Keratinocyte (primary cell): ENCODE measurements around the gene TPD52L1. TPM values are rescaled to one million over a fixed set of nuclear protein-coding genes. Genes with fewer than 3 reads are reported as not detected.

ENCODE experiments used
- DNase-seq: peaks from one replicate; pipeline ENCODE4 v3.0.0-alpha.2; 2011; ENCODE audit warnings: low read depth, missing footprints, low spot score
- FAIRE-seq: peaks from 2 replicates; lab custom pipeline; 2011; peaks lifted over from hg19 to GRCh38; lab: Jason Lieb, UNC
- H2AFZ ChIP-seq: 2 replicates; pipeline ENCODE4 v1.6.0; 2012; ENCODE audit warnings: low read length, control low read depth, inconsistent platforms; ENCODE audit not compliant: control insufficient read depth
- H3K27ac ChIP-seq: 2 replicates; pipeline ENCODE4 v1.5.1; 2011; ENCODE audit warnings: low read length; ENCODE audit not compliant: control insufficient read depth, insufficient read depth
- H3K27me3 ChIP-seq: 3 replicates; pipeline ENCODE4 v1.6.0; 2011; ENCODE audit warnings: low read length; ENCODE audit not compliant: control insufficient read depth, insufficient read depth; ENCODE audit errors: extremely low read depth
- H3K36me3 ChIP-seq, 2 experiments: 2 replicates in 1 of 2; 3 replicates in 1 of 2; pipeline ENCODE4 v1.5.1; 2011; ENCODE audit warnings: low read length in 2 of 2, mild to moderate bottlenecking in 1 of 2; ENCODE audit not compliant: control insufficient read depth in 2 of 2, insufficient read depth in 2 of 2; ENCODE audit errors: extremely low read depth in 1 of 2
- H3K4me1 ChIP-seq: 3 replicates; pipeline ENCODE4 v1.5.1; 2011; ENCODE audit warnings: low read length; ENCODE audit not compliant: control insufficient read depth, insufficient read depth; ENCODE audit errors: extremely low read depth
- H3K4me2 ChIP-seq: 3 replicates; pipeline ENCODE4 v1.6.0; 2011; ENCODE audit warnings: low read depth, low read length; ENCODE audit not compliant: control insufficient read depth, insufficient read depth; ENCODE audit errors: extremely low read depth
- H3K4me3 ChIP-seq, 3 experiments: fragments of 200-600 bp in 1 of 3; sonication (generic) in 1 of 3; 2 replicates in 2 of 3; 3 replicates in 1 of 3; pipeline ENCODE4 v1.5.1; 2011 to 2016; ENCODE audit warnings: low read length in 3 of 3, mild to moderate bottlenecking in 3 of 3, control low read depth in 2 of 3, inconsistent platforms in 1 of 3, low read depth in 1 of 3, mixed read lengths in 1 of 3, mixed run types in 1 of 3, moderate library complexity in 1 of 3; ENCODE audit not compliant: control insufficient read depth in 2 of 3, insufficient read depth in 2 of 3; ENCODE audit errors: extremely low read depth in 1 of 3
- H3K79me2 ChIP-seq: 2 replicates; pipeline ENCODE4 v1.6.0; 2012; ENCODE audit warnings: low read length; ENCODE audit not compliant: control insufficient read depth, insufficient read depth
- H3K9ac ChIP-seq: 3 replicates; pipeline ENCODE4 v1.6.0; 2011; ENCODE audit warnings: low read length; ENCODE audit not compliant: control insufficient read depth, insufficient read depth; ENCODE audit errors: extremely low read depth
- H3K9me1 ChIP-seq: 3 replicates; pipeline ENCODE4 v1.6.0; 2011; ENCODE audit warnings: low read length; ENCODE audit not compliant: control insufficient read depth, insufficient read depth; ENCODE audit errors: extremely low read depth
- H3K9me3 ChIP-seq: 2 replicates; pipeline ENCODE4 v1.5.1; 2012; ENCODE audit warnings: low read depth, low read length; ENCODE audit not compliant: control insufficient read depth
- H4K20me1 ChIP-seq: 3 replicates; pipeline ENCODE4 v1.6.0; 2011; ENCODE audit warnings: low read length; ENCODE audit not compliant: control insufficient read depth, insufficient read depth; ENCODE audit errors: extremely low read depth
- CTCF ChIP-seq, 3 experiments: IDR thresholded peaks in 1 of 3; conservative IDR thresholded peaks in 1 of 3; optimal IDR thresholded peaks in 1 of 3; 2 replicates in 2 of 3; 3 replicates in 1 of 3; pipeline versions ENCODE3 to v1.5.1; 2011; ENCODE audit warnings: low read length in 3 of 3, mild to moderate bottlenecking in 3 of 3, moderate library complexity in 2 of 3, control low read depth in 1 of 3, inconsistent platforms in 1 of 3; ENCODE audit not compliant: insufficient read depth in 2 of 3; ENCODE audit errors: extremely low read depth in 1 of 3
- EZH2 ChIP-seq: IDR thresholded peaks from one replicate; pipeline ENCODE4 v1.6.1; 2012; ENCODE audit warnings: inconsistent platforms, mild to moderate bottlenecking, low read length, moderate library complexity
- dilution Hi-C: fragments of 300-500 bp; cut with MboI; formaldehyde crosslinking; loops from one replicate; pipeline ENCODE4 v1.7.0; 2020; ENCODE audit warnings: low sequenced_read_pairs; ENCODE audit not compliant: extremely low pct_ligation_motif_present
- polyA plus RNA-seq, 5 experiments: library from polyadenylated mRNA; depleted of rRNA in 3 of 5; stranded (reverse) in 3 of 5; stranded (forward) in 1 of 5; unstranded in 1 of 5; fragments of >200 nt; gene quantifications; 1 replicate in 1 of 5; 2 replicates in 3 of 5; 3 replicates in 1 of 5; pipeline versions ENCODE4 v1.2.1 to v1.2.3, GENCODE V29; 2011 to 2012; ENCODE audit warnings: missing spikeins in 2 of 5, low read depth in 1 of 5, low replicate concordance in 1 of 5

TPD52L1 gene
- polyA plus RNA-seq, 1 donor (not counting 4 experiments of a cell fraction or from before 2014, with no cell fraction given), result 135 TPM

GRCh38 chr6:125216015-125216414 is 62.4 kb downstream of the TPD52L1 start:
- no peak overlapping the region for H3K9ac ChIP-seq
- H3K27me3 ChIP-seq, result no peaks in the 10 kb centered on the region
- no peaks in the 10 kb centered on the region for H3K9me3 ChIP-seq
- H3K4me1 ChIP-seq, result no peaks in the 10 kb centered on the region
- no peak overlapping the region for H2AFZ ChIP-seq
- H3K4me3 ChIP-seq, result no peak overlapping the region
- no peak overlapping the region for H3K4me2 ChIP-seq
- dilution Hi-C loops, result no loop called here
- H3K36me3 ChIP-seq, result peaks cover 0 to 2% of the 10 kb centered on the region in 2 experiments
- H3K79me2 ChIP-seq, result no peaks in the 10 kb centered on the region
- no peaks in the 10 kb centered on the region for H3K9me1 ChIP-seq
- no peak overlapping the region for H3K27ac ChIP-seq
- no peak for DNase-seq
- no peak for FAIRE-seq
- TF ChIP-seq CTCF (optimal IDR thresholded peaks at IDR 0.05 in 1 of 3, IDR thresholded peaks at IDR 0.05 in 1 of 3, conservative IDR thresholded peaks at IDR 0.05 in 1 of 3; ENCODE audit: extremely low read depth in 1 of 3, insufficient read depth in 2 of 3, low read length in 3 of 3) (no peak), EZH2 (no peak)
- H4K20me1 ChIP-seq, result no peaks in the 10 kb centered on the region

GRCh38 chr6:125217369-125217768 is 63.8 kb downstream of the TPD52L1 start:
- TF ChIP-seq CTCF (optimal IDR thresholded peaks at IDR 0.05 in 1 of 3, IDR thresholded peaks at IDR 0.05 in 1 of 3, conservative IDR thresholded peaks at IDR 0.05 in 1 of 3; ENCODE audit: extremely low read depth in 1 of 3, insufficient read depth in 2 of 3, low read length in 3 of 3), result no peak
- TF ChIP-seq EZH2, result no peak
- FAIRE-seq, result no peak
- H2AFZ ChIP-seq, result no peak overlapping the region
- peaks cover 0 to 5% of the 10 kb centered on the region in 2 experiments for H3K36me3 ChIP-seq
- no peak overlapping the region for H3K4me3 ChIP-seq
- no peaks in the 10 kb centered on the region for H3K9me1 ChIP-seq
- no peaks in the 10 kb centered on the region for H3K27me3 ChIP-seq
- H3K9ac ChIP-seq, result no peak overlapping the region
- H4K20me1 ChIP-seq, result no peaks in the 10 kb centered on the region
- dilution Hi-C loops, result no loop called here
- no peaks in the 10 kb centered on the region for H3K9me3 ChIP-seq
- H3K79me2 ChIP-seq, result no peaks in the 10 kb centered on the region
- no peak for DNase-seq
- H3K4me1 ChIP-seq, result no peaks in the 10 kb centered on the region
- H3K4me2 ChIP-seq, result no peak overlapping the region
- H3K27ac ChIP-seq, result no peak overlapping the region
